PC-3 (cell line): Measurements from ENCODE around the gene IMP3. TPM values are rescaled to one million over a fixed set of nuclear protein-coding genes. Genes with fewer than 3 reads are reported as not detected.

Experiments
- ATAC-seq: fragments of 200-7000 bp; cut with Tn5 transposase; 2 replicates; pipeline ENCODE4 v1.9.1; 2020; ENCODE audit warnings: mild to moderate bottlenecking, moderate library complexity
- BruUV-seq: library from RNA; stranded (reverse); fragments of 400-500 nt; replicated peaks from 2 replicates; lab custom pipeline; 2021; lab: Mats Ljungman, UMichigan
- CTCF ChIA-PET: fragments of 300-600 bp; sonication (Branson Sonifier 250); formaldehyde crosslinking; loops from one replicate; lab custom pipeline; 2022; ENCODE audit warnings: antibody characterized with exemption; lab: Charles Lee
- POLR2A ChIA-PET: fragments of 300-600 bp; sonication (Branson Sonifier 250); formaldehyde crosslinking; loops from one replicate; lab custom pipeline; 2022; ENCODE audit warnings: antibody characterized with exemption; ENCODE audit not compliant: unreplicated experiment; lab: Charles Lee
- DNase-seq: peaks from one replicate; pipeline ENCODE4 v3.0.0-alpha.2; 2015
- H2AFZ ChIP-seq: fragments of 300-600 bp; sonication (generic); 2 replicates; pipeline ENCODE4 v1.6.0; 2016; ENCODE audit warnings: antibody characterized with exemption, low read length
- H3F3A ChIP-seq: fragments of 300-600 bp; sonication (generic); one replicate; pipeline ENCODE4 v1.6.0; 2017; ENCODE audit warnings: antibody characterized with exemption, low read length, control low read depth, mild to moderate bottlenecking; ENCODE audit not compliant: unreplicated experiment
- H3K27ac ChIP-seq: fragments of 300-600 bp; sonication (generic); 2 replicates; pipeline ENCODE4 v1.5.1; 2016; ENCODE audit warnings: mild to moderate bottlenecking, low read length
- H3K27me3 ChIP-seq: fragments of 300-600 bp; sonication (generic); 2 replicates; pipeline ENCODE4 v1.6.1; 2016; ENCODE audit warnings: low read length, mixed read lengths
- H3K36me3 ChIP-seq: fragments of 300-600 bp; sonication (generic); 2 replicates; pipeline ENCODE4 v1.6.1; 2016; ENCODE audit warnings: low read depth, mixed run types, low read length, mixed read lengths
- H3K4me1 ChIP-seq: fragments of 300-600 bp; sonication (generic); 2 replicates; pipeline ENCODE4 v1.5.1; 2016; ENCODE audit warnings: low read length; ENCODE audit not compliant: insufficient read depth
- H3K4me2 ChIP-seq: fragments of 300-600 bp; sonication (generic); 2 replicates; pipeline ENCODE4 v1.6.0; 2016; ENCODE audit warnings: low read length
- H3K4me3 ChIP-seq: fragments of 300-600 bp; sonication (generic); 2 replicates; pipeline ENCODE4 v1.5.1; 2016; ENCODE audit warnings: mild to moderate bottlenecking, low read length, mixed read lengths
- H3K79me2 ChIP-seq: fragments of 300-600 bp; sonication (generic); 2 replicates; pipeline ENCODE4 v1.6.1; 2017; ENCODE audit warnings: low read length, mixed read lengths
- H3K9ac ChIP-seq: fragments of 300-600 bp; sonication (generic); 2 replicates; pipeline ENCODE4 v1.6.0; 2016; ENCODE audit warnings: mild to moderate bottlenecking, low read length
- H3K9me2 ChIP-seq: fragments of 300-600 bp; sonication (generic); replicated peaks from 2 replicates; pipeline ENCODE4 v1.6.1; 2016; ENCODE audit warnings: mixed run types, low read length, mixed read lengths
- H3K9me3 ChIP-seq: fragments of 300-600 bp; sonication (generic); 2 replicates; pipeline ENCODE4 v1.6.1; 2016; ENCODE audit warnings: low read length, mixed read lengths
- H4K20me1 ChIP-seq: fragments of 300-600 bp; sonication (generic); 2 replicates; pipeline ENCODE4 v1.6.1; 2016; ENCODE audit warnings: low read length, mixed read lengths
- CTCF ChIP-seq: fragments of 300-600 bp; sonication (generic); conservative IDR thresholded peaks from 2 replicates; pipeline ENCODE4 v1.5.1; 2017; ENCODE audit warnings: antibody characterized with exemption, low read depth, mild to moderate bottlenecking, low read length
- EZH2 ChIP-seq: fragments of 300-600 bp; sonication (generic); IDR thresholded peaks from one replicate; pipeline ENCODE4 v1.6.1; 2017; ENCODE audit warnings: antibody characterized with exemption, mild to moderate bottlenecking, low read length; ENCODE audit not compliant: unreplicated experiment
- EZH2phosphoT487 ChIP-seq: fragments of 300-600 bp; sonication (generic); IDR thresholded peaks from 2 replicates; pipeline ENCODE4 v1.6.1; 2018; ENCODE audit warnings: mild to moderate bottlenecking, antibody characterized with exemption, low read length, borderline replicate concordance
- intact Hi-C: fragments of 100-400 bp; cut with micrococcal nuclease; formaldehyde crosslinking; loops from 2 replicates; pipeline ENCODE4 v1.9.0; 2023
- total RNA-seq: library from RNA; depleted of rRNA; stranded (reverse); fragments of >200 nt; gene quantifications from 2 replicates; pipeline ENCODE4 v1.2.3, GENCODE V29; 2014

The IMP3 gene
- total RNA-seq, 1 experiment from 2014 or later: 95.4 TPM

DNA sequence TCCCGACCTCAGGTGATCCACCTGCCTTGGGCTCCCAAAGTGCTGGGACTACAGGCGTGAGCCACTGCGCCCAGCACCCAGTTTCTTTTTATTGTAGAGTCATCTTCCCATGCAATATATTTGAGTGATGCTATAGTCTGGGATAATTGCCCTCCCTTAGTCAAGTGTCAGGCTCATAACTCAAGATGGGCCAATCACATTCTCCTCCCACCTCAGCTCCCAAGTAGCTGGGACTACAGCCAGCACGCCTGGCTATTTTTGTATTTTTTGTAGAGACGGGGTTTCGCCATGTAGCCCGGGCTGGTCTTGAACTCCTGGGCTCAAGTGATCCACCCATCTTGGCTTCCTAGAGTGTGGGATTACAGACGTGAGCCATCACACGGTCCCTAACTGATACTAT is 45.7 kb downstream of the IMP3 start:
- Histone ChIP-seq H3K36me3 (no peaks in the 10 kb centered on the region), H3K4me3 (no peak overlapping the region), H2AFZ (no peak overlapping the region), H3K9ac (no peak overlapping the region), H3K27ac (no peak overlapping the region), H3K27me3 (no peaks in the 10 kb centered on the region), H3K9me3 (no peaks in the 10 kb centered on the region), H3K9me2 (no peaks in the 10 kb centered on the region), H3K4me1 (no peaks in the 10 kb centered on the region), H3K79me2 (no peaks in the 10 kb centered on the region), H3F3A (no peaks in the 10 kb centered on the region), H3K4me2 (no peak overlapping the region), H4K20me1 (no peaks in the 10 kb centered on the region)
- ChIA-PET CTCF (no interaction called here), POLR2A (interaction anchor here (0.6 kb wide), 1 partner anchor 961 kb away, joined by 3 read pairs; no protein-coding TSS in a partner anchor)
- no peak for DNase-seq
- BruUV-seq: no TSS peak
- no peak for TF ChIP-seq CTCF
- TF ChIP-seq EZH2phosphoT487: no peak
- TF ChIP-seq EZH2: no peak
- intact Hi-C loops: no loop called here
- ATAC-seq: no peak

GRCh38 chr15:75591655-75592364 is 48.2 kb downstream of the IMP3 start:
- ChIA-PET POLR2A (no interaction called here), CTCF (no interaction called here)
- ATAC-seq (no peak), DNase-seq (no peak)
- Histone ChIP-seq H3K9me3 (no peaks in the 10 kb centered on the region), H3K27ac (no peak overlapping the region), H3K9me2 (no peaks in the 10 kb centered on the region), H3K4me3 (no peak overlapping the region), H2AFZ (no peak overlapping the region), H3K36me3 (no peaks in the 10 kb centered on the region), H3K27me3 (no peaks in the 10 kb centered on the region), H3F3A (no peaks in the 10 kb centered on the region), H3K4me1 (no peaks in the 10 kb centered on the region), H4K20me1 (no peaks in the 10 kb centered on the region), H3K9ac (no peak overlapping the region), H3K79me2 (no peaks in the 10 kb centered on the region), H3K4me2 (no peak overlapping the region)
- no TSS peak for BruUV-seq
- intact Hi-C loops: no loop called here
- TF ChIP-seq EZH2phosphoT487 (no peak), CTCF (no peak), EZH2 (no peak)

DNA sequence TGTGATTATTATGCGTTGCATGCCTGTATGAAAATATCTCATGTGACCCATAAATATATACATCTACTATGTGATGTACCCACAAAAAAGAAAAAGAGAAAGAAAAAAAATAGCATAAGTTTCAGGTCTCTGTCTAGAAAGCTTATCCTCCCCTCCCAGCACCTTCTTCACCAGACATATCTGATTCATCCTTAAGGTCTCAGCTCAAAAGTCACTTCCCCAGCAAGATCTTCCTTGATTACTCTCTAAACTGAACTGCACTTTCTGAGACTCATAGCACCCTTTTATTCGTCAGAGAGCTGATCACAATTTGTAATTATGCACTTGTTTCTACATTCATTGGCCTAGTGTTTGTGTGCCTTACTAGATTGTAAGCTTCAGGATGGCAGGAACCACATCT is 49.8 kb downstream of the IMP3 start:
- H3F3A ChIP-seq: no peaks in the 10 kb centered on the region
- TF ChIP-seq CTCF: no peak
- no peak for TF ChIP-seq EZH2phosphoT487
- TF ChIP-seq EZH2: no peak
- no peak overlapping the region for H3K4me2 ChIP-seq
- BruUV-seq: no TSS peak
- H3K9me2 ChIP-seq: no peaks in the 10 kb centered on the region
- no peak for DNase-seq
- H3K27me3 ChIP-seq: no peaks in the 10 kb centered on the region
- no peak overlapping the region for H3K9ac ChIP-seq
- no peaks in the 10 kb centered on the region for H4K20me1 ChIP-seq
- no peak overlapping the region for H2AFZ ChIP-seq
- no peak overlapping the region for H3K27ac ChIP-seq
- H3K36me3 ChIP-seq: no peaks in the 10 kb centered on the region
- no peaks in the 10 kb centered on the region for H3K4me1 ChIP-seq
- CTCF ChIA-PET: no interaction called here
- intact Hi-C loops: no loop called here
- no peaks in the 10 kb centered on the region for H3K9me3 ChIP-seq
- POLR2A ChIA-PET: interaction anchor here (0.6 kb wide), 1 partner anchor 11 kb away, joined by 9 read pairs; the partner anchor contains the start of gene PTPN9
- H3K4me3 ChIP-seq: no peak overlapping the region
- no peak for ATAC-seq
- no peaks in the 10 kb centered on the region for H3K79me2 ChIP-seq
